DND-41 (cell line): ENCODE results near the gene PCMTD2.

Experiments
- EZH2 ChIP-seq: IDR thresholded peaks from 3 replicates; pipeline ENCODE4 v1.6.1; 2012; ENCODE audit warnings: borderline replicate concordance, low read depth, mild to moderate bottlenecking, moderate library complexity, low read length, inconsistent platforms; ENCODE audit not compliant: severe bottlenecking
- TF ChIP-seq, protein P1 (sequence below): IDR thresholded peaks from 2 replicates; pipeline ENCODE4 v1.5.1; 2012; ENCODE audit warnings: borderline replicate concordance, low read length, moderate library complexity, mild to moderate bottlenecking; ENCODE audit not compliant: poor library complexity, severe bottlenecking; ENCODE audit errors: extremely low read depth

DNA sequence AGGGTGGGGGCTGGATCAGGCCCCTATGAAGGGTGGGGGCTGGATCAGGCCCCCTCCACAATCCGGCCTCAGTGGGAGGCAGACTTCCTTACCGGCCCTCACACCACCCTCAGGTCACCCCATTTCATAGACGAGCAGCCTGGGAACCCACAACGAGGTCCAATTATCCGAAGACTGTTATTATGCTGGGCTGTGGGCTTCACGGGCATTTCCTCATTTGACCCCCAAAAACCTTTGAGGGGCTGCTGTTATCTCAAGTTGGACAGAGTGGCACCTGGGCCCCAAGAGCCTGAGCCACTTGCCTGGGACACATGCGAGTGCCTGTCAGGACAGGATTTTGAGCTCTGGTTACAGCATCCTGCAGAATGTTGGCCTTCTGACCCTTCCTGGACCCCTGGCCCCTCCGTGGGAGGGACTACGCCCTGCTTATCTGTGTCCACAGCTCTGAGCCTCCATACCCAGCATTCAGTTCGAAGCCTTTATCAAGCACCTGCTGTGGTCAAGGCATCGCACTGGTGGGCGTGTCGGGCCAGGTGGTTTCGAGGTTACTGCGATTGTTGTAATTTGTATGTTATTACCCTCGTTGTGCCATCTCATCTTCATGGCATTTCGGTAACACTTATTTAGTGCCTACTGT is 34.5 kb upstream of the PCMTD2 start:
- TF ChIP-seq, protein P1, sequence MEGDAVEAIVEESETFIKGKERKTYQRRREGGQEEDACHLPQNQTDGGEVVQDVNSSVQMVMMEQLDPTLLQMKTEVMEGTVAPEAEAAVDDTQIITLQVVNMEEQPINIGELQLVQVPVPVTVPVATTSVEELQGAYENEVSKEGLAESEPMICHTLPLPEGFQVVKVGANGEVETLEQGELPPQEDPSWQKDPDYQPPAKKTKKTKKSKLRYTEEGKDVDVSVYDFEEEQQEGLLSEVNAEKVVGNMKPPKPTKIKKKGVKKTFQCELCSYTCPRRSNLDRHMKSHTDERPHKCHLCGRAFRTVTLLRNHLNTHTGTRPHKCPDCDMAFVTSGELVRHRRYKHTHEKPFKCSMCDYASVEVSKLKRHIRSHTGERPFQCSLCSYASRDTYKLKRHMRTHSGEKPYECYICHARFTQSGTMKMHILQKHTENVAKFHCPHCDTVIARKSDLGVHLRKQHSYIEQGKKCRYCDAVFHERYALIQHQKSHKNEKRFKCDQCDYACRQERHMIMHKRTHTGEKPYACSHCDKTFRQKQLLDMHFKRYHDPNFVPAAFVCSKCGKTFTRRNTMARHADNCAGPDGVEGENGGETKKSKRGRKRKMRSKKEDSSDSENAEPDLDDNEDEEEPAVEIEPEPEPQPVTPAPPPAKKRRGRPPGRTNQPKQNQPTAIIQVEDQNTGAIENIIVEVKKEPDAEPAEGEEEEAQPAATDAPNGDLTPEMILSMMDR, result no peak
- no peak for TF ChIP-seq EZH2
